A549 (cell line): ENCODE data around the gene CWF19L2.

Experiments used
- CBX2 ChIP-seq: fragments of 200-600 bp; sonication (generic); IDR thresholded peaks from 2 replicates; pipeline ENCODE4 v1.6.1; 2016; ENCODE audit warnings: low read depth, mild to moderate bottlenecking, borderline replicate concordance
- CEBPB ChIP-seq, 2 experiments: fragments of >200 bp in 1 of 2; sonication (Bioruptor Twin) in 1 of 2; formaldehyde crosslinking in 1 of 2; IDR thresholded peaks; 2 replicates each; pipeline ENCODE4 v1.6.1; 2012 to 2016
- CTCF ChIP-seq: fragments of >200 bp; sonication (Bioruptor Twin); formaldehyde crosslinking; IDR thresholded peaks from 3 replicates; pipeline ENCODE4 v1.5.1; 2016
- POLR2A ChIP-seq: IDR thresholded peaks from 2 replicates; pipeline ENCODE4 v1.6.1; 2012; ENCODE audit warnings: mild to moderate bottlenecking, low read length
- RAD21 ChIP-seq, 2 experiments: fragments of >200 bp in 1 of 2; sonication (Bioruptor Twin) in 1 of 2; formaldehyde crosslinking in 1 of 2; IDR thresholded peaks in 1 of 2; conservative IDR thresholded peaks in 1 of 2; 2 replicates in 1 of 2; 3 replicates in 1 of 2; pipeline ENCODE4 v1.6.1; 2012 to 2018; ENCODE audit warnings: inconsistent platforms in 1 of 2
- RNF2 ChIP-seq: fragments of 200-600 bp; sonication (generic); IDR thresholded peaks from 2 replicates; pipeline ENCODE4 v1.6.1; 2016; ENCODE audit warnings: low read depth, mild to moderate bottlenecking, antibody characterized with exemption, moderate library complexity, borderline replicate concordance
- USF2 ChIP-seq: fragments of 450-650 bp; IDR thresholded peaks from 2 replicates; pipeline ENCODE4 v1.6.1; 2014; ENCODE audit warnings: antibody characterized with exemption

GRCh38 chr11:107505647-107506225 is 48.1 kb upstream of the CWF19L2 start:
- TF ChIP-seq CTCF, result no peak
- TF ChIP-seq POLR2A, result no peak
- TF ChIP-seq RAD21 (conservative IDR thresholded peaks at IDR 0.05 in 1 of 2, IDR thresholded peaks at IDR 0.05 in 1 of 2), result no peak
- no peak for TF ChIP-seq RNF2
- no peak for TF ChIP-seq USF2
- no peak for TF ChIP-seq CEBPB (IDR thresholded peaks at IDR 0.05)
- TF ChIP-seq CBX2, result no peak
